GM23338 (cell line): ENCODE data around the gene TTYH3. TPM values are rescaled to one million over a fixed set of nuclear protein-coding genes. Genes with fewer than 3 reads are reported as not detected.

Experiments used
- ATAC-seq: fragments of 200-7000 bp; cut with Tn5 transposase; 3 replicates; pipeline ENCODE4 v1.9.1; 2020
- DNase-seq: peaks from one replicate; pipeline ENCODE4 v3.0.0-alpha.2; 2015; ENCODE audit warnings: low spot score
- H2AFZ ChIP-seq: fragments of 200-600 bp; sonication (generic); 2 replicates; pipeline ENCODE4 v1.8.0; 2016; ENCODE audit warnings: antibody characterized with exemption, mild to moderate bottlenecking, moderate library complexity
- H3F3A ChIP-seq: fragments of 200-600 bp; sonication (generic); replicated peaks from 2 replicates; pipeline ENCODE4 v1.8.0; 2017; ENCODE audit warnings: antibody characterized with exemption, mixed run types, low read depth
- H3K27ac ChIP-seq: fragments of 200-600 bp; sonication (generic); 2 replicates; pipeline ENCODE4 v1.6.1; 2016; ENCODE audit warnings: low read depth
- H3K27me3 ChIP-seq: fragments of 200-600 bp; sonication (generic); 2 replicates; pipeline ENCODE4 v1.8.0; 2016; ENCODE audit warnings: mild to moderate bottlenecking, mixed run types, moderate library complexity; ENCODE audit not compliant: insufficient read depth
- H3K36me3 ChIP-seq: fragments of 200-600 bp; sonication (generic); 2 replicates; pipeline ENCODE4 v1.8.0; 2016; ENCODE audit warnings: mild to moderate bottlenecking; ENCODE audit not compliant: insufficient read depth
- H3K4me1 ChIP-seq: fragments of 200-600 bp; sonication (generic); 2 replicates; pipeline ENCODE4 v1.8.0; 2016; ENCODE audit warnings: mild to moderate bottlenecking, moderate library complexity; ENCODE audit not compliant: insufficient read depth
- H3K4me2 ChIP-seq: fragments of 200-600 bp; sonication (generic); 2 replicates; pipeline ENCODE4 v1.7.1; 2017; ENCODE audit warnings: mixed run types
- H3K4me3 ChIP-seq: fragments of 200-600 bp; sonication (generic); 2 replicates; pipeline ENCODE4 v1.6.1; 2016; ENCODE audit warnings: mixed run types
- H3K79me2 ChIP-seq: fragments of 200-600 bp; sonication (generic); replicated peaks from 2 replicates; pipeline ENCODE4 v1.8.0; 2017; ENCODE audit warnings: mild to moderate bottlenecking; ENCODE audit not compliant: insufficient read depth
- H3K9me2 ChIP-seq: fragments of 200-600 bp; sonication (generic); 2 replicates; pipeline ENCODE4 v1.8.0; 2017; ENCODE audit not compliant: insufficient read depth
- H4K20me1 ChIP-seq: fragments of 200-600 bp; sonication (generic); replicated peaks from 2 replicates; pipeline ENCODE4 v1.8.0; 2017; ENCODE audit warnings: mild to moderate bottlenecking; ENCODE audit not compliant: insufficient read depth
- H3K27ac Mint-ChIP-seq: 2 replicates; pipeline ENCODE4 v1.8.0; 2020; ENCODE audit warnings: inconsistent platforms, mild to moderate bottlenecking, moderate library complexity, mixed read lengths
- H3K27me3 Mint-ChIP-seq: 3 replicates; pipeline ENCODE4 v1.8.0; 2022; ENCODE audit warnings: low read depth, mild to moderate bottlenecking, moderate library complexity, mixed read lengths, inconsistent platforms; ENCODE audit not compliant: insufficient read depth, poor library complexity
- H3K36me3 Mint-ChIP-seq: 3 replicates; pipeline ENCODE4 v1.8.0; 2021; ENCODE audit warnings: low read depth, mild to moderate bottlenecking, inconsistent platforms, moderate library complexity, mixed read lengths
- H3K4me1 Mint-ChIP-seq: 3 replicates; pipeline ENCODE4 v1.8.0; 2020; ENCODE audit warnings: mild to moderate bottlenecking, inconsistent platforms, mixed read lengths
- H3K4me3 Mint-ChIP-seq: 3 replicates; pipeline ENCODE4 v1.8.0; 2021; ENCODE audit warnings: moderate library complexity, mild to moderate bottlenecking, inconsistent platforms, mixed read lengths
- H3K9me3 Mint-ChIP-seq: 3 replicates; pipeline ENCODE4 v1.8.0; 2020; ENCODE audit warnings: moderate library complexity, mild to moderate bottlenecking, inconsistent platforms, mixed read lengths
- CREB1 ChIP-seq: fragments of 250-450 bp; sonication (Bioruptor Pico); IDR thresholded peaks from 2 replicates; pipeline ENCODE4 v1.5.0; 2020; ENCODE audit warnings: low read depth, mild to moderate bottlenecking, moderate library complexity
- CTCF ChIP-seq, 2 experiments: fragments of 200-600 bp in 1 of 2; sonication (generic) in 1 of 2; conservative IDR thresholded peaks; 2 replicates each; pipeline versions ENCODE4 v1.5.1 to v1.6.1; 2016 to 2017; ENCODE audit warnings: antibody characterized with exemption in 2 of 2, low read depth in 2 of 2, mild to moderate bottlenecking in 2 of 2, moderate library complexity in 1 of 2
- ETS1 ChIP-seq: IDR thresholded peaks from 2 replicates; pipeline ENCODE4 v1.6.1; 2016; ENCODE audit warnings: antibody characterized with exemption
- EZH2 ChIP-seq: fragments of 200-600 bp; sonication (generic); IDR thresholded peaks from one replicate; pipeline ENCODE4 v1.8.0; 2017; ENCODE audit warnings: antibody characterized with exemption, mild to moderate bottlenecking, low read depth; ENCODE audit not compliant: unreplicated experiment
- EZH2phosphoT487 ChIP-seq: fragments of 200-600 bp; sonication (generic); IDR thresholded peaks from one replicate; pipeline ENCODE4 v1.8.1; 2018; ENCODE audit warnings: antibody characterized with exemption; ENCODE audit not compliant: unreplicated experiment
- JUNB ChIP-seq: IDR thresholded peaks from one replicate; pipeline ENCODE4 v1.6.1; 2016; ENCODE audit warnings: antibody characterized with exemption; ENCODE audit not compliant: unreplicated experiment
- NANOG ChIP-seq: IDR thresholded peaks from 2 replicates; pipeline ENCODE4 v1.6.1; 2016; ENCODE audit warnings: antibody characterized with exemption, borderline replicate concordance
- POLR2AphosphoS5 ChIP-seq: IDR thresholded peaks from 2 replicates; pipeline ENCODE4 v1.6.1; 2016; ENCODE audit warnings: antibody characterized with exemption, low read depth
- STAT1 ChIP-seq: IDR thresholded peaks from one replicate; pipeline ENCODE4 v1.6.1; 2016; ENCODE audit warnings: antibody characterized with exemption; ENCODE audit not compliant: unreplicated experiment
- ZNF114 ChIP-seq: fragments of 250-450 bp; sonication (Bioruptor Pico); IDR thresholded peaks from 2 replicates; pipeline ENCODE4 v1.5.0; 2020; ENCODE audit warnings: mild to moderate bottlenecking, moderate library complexity
- ZNF331 ChIP-seq: fragments of 250-450 bp; sonication (Bioruptor Pico); IDR thresholded peaks from 2 replicates; pipeline ENCODE4 v1.5.0; 2020; ENCODE audit warnings: low read depth, mild to moderate bottlenecking, moderate library complexity
- polyA plus RNA-seq: library from polyadenylated mRNA; unstranded; fragments of >200 nt; fragmentation: Nextera tagmentation; extraction: Ambion mirVana; gene quantifications from 2 replicates; pipeline ENCODE4 v1.2.1, GENCODE V29; 2016
- total RNA-seq: library from RNA; depleted of rRNA; stranded (reverse); fragments of >200 nt; shearing (Covaris generic); gene quantifications from 2 replicates; pipeline ENCODE4 v1.2.3, GENCODE V29; 2014
- TF ChIP-seq, protein P1 (sequence below): IDR thresholded peaks from one replicate; pipeline ENCODE4 v1.6.1; 2018; ENCODE audit warnings: antibody characterized with exemption; ENCODE audit not compliant: unreplicated experiment
- TF ChIP-seq, protein P2 (sequence below): fragments of 250-450 bp; sonication (Bioruptor Pico); IDR thresholded peaks from 2 replicates; pipeline ENCODE4 v1.5.0; 2020; ENCODE audit warnings: mild to moderate bottlenecking, moderate library complexity

TTYH3 gene
- total and polyA plus RNA-seq, 2 experiments from 2014 or later: 59.6 to 126 TPM

DNA sequence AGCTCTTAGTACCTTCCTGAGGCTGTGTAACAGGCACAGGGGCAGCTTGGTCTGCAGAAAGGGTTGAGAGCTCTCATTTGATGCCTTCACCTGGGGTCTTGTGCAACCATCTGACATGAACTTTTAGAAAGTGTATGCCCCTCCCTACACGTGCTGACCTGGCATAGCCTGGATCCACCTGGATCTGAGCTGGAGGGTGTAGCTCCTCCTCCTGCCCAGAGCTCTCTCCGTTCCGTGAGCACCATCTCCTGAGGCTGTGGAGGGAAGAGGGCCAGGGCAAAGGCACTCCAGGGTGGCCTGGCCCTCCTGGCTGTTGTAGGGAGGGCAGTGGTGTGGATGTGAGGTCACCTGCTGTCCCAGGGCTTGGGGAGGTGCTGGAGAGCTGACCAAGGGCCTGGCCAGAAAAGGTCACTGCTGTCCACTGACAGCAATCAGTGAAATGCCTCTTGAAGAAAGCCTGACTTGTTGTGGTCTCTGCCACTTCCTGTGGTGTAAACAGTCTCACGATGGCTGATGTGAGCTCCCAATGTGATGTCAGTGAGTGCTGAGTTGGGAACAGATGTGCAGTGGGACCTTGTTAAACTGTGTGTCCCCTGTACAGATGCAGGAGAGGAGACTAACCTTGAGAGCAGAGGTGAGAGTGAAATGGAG is 79.2 kb downstream of the TTYH3 start:
- no peaks in the 10 kb centered on the region for H3K9me2 ChIP-seq
- no peak overlapping the region for H2AFZ ChIP-seq
- no peak overlapping the region for H3K4me2 ChIP-seq
- peaks cover 19% of the 10 kb centered on the region for H3K27me3 Mint-ChIP-seq
- no peaks in the 10 kb centered on the region for H3K4me1 ChIP-seq
- DNase-seq (no peak), ATAC-seq (no peak)
- no peak overlapping the region for H3K27ac Mint-ChIP-seq
- H3K36me3 ChIP-seq: no peaks in the 10 kb centered on the region
- H3K27me3 ChIP-seq: no peaks in the 10 kb centered on the region
- no peak for TF ChIP-seq POLR2AphosphoS5
- no peak for TF ChIP-seq NANOG
- no peak for TF ChIP-seq ZNF114 (CRISPR knock-in tag)
- TF ChIP-seq EZH2: no peak
- no peak for TF ChIP-seq CTCF (conservative IDR thresholded peaks at IDR 0.05; ENCODE audit: low read depth in 2 of 2)
- TF ChIP-seq, protein P1, sequence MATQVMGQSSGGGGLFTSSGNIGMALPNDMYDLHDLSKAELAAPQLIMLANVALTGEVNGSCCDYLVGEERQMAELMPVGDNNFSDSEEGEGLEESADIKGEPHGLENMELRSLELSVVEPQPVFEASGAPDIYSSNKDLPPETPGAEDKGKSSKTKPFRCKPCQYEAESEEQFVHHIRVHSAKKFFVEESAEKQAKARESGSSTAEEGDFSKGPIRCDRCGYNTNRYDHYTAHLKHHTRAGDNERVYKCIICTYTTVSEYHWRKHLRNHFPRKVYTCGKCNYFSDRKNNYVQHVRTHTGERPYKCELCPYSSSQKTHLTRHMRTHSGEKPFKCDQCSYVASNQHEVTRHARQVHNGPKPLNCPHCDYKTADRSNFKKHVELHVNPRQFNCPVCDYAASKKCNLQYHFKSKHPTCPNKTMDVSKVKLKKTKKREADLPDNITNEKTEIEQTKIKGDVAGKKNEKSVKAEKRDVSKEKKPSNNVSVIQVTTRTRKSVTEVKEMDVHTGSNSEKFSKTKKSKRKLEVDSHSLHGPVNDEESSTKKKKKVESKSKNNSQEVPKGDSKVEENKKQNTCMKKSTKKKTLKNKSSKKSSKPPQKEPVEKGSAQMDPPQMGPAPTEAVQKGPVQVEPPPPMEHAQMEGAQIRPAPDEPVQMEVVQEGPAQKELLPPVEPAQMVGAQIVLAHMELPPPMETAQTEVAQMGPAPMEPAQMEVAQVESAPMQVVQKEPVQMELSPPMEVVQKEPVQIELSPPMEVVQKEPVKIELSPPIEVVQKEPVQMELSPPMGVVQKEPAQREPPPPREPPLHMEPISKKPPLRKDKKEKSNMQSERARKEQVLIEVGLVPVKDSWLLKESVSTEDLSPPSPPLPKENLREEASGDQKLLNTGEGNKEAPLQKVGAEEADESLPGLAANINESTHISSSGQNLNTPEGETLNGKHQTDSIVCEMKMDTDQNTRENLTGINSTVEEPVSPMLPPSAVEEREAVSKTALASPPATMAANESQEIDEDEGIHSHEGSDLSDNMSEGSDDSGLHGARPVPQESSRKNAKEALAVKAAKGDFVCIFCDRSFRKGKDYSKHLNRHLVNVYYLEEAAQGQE: no peak
- no peak for TF ChIP-seq ETS1
- TF ChIP-seq, protein P2, sequence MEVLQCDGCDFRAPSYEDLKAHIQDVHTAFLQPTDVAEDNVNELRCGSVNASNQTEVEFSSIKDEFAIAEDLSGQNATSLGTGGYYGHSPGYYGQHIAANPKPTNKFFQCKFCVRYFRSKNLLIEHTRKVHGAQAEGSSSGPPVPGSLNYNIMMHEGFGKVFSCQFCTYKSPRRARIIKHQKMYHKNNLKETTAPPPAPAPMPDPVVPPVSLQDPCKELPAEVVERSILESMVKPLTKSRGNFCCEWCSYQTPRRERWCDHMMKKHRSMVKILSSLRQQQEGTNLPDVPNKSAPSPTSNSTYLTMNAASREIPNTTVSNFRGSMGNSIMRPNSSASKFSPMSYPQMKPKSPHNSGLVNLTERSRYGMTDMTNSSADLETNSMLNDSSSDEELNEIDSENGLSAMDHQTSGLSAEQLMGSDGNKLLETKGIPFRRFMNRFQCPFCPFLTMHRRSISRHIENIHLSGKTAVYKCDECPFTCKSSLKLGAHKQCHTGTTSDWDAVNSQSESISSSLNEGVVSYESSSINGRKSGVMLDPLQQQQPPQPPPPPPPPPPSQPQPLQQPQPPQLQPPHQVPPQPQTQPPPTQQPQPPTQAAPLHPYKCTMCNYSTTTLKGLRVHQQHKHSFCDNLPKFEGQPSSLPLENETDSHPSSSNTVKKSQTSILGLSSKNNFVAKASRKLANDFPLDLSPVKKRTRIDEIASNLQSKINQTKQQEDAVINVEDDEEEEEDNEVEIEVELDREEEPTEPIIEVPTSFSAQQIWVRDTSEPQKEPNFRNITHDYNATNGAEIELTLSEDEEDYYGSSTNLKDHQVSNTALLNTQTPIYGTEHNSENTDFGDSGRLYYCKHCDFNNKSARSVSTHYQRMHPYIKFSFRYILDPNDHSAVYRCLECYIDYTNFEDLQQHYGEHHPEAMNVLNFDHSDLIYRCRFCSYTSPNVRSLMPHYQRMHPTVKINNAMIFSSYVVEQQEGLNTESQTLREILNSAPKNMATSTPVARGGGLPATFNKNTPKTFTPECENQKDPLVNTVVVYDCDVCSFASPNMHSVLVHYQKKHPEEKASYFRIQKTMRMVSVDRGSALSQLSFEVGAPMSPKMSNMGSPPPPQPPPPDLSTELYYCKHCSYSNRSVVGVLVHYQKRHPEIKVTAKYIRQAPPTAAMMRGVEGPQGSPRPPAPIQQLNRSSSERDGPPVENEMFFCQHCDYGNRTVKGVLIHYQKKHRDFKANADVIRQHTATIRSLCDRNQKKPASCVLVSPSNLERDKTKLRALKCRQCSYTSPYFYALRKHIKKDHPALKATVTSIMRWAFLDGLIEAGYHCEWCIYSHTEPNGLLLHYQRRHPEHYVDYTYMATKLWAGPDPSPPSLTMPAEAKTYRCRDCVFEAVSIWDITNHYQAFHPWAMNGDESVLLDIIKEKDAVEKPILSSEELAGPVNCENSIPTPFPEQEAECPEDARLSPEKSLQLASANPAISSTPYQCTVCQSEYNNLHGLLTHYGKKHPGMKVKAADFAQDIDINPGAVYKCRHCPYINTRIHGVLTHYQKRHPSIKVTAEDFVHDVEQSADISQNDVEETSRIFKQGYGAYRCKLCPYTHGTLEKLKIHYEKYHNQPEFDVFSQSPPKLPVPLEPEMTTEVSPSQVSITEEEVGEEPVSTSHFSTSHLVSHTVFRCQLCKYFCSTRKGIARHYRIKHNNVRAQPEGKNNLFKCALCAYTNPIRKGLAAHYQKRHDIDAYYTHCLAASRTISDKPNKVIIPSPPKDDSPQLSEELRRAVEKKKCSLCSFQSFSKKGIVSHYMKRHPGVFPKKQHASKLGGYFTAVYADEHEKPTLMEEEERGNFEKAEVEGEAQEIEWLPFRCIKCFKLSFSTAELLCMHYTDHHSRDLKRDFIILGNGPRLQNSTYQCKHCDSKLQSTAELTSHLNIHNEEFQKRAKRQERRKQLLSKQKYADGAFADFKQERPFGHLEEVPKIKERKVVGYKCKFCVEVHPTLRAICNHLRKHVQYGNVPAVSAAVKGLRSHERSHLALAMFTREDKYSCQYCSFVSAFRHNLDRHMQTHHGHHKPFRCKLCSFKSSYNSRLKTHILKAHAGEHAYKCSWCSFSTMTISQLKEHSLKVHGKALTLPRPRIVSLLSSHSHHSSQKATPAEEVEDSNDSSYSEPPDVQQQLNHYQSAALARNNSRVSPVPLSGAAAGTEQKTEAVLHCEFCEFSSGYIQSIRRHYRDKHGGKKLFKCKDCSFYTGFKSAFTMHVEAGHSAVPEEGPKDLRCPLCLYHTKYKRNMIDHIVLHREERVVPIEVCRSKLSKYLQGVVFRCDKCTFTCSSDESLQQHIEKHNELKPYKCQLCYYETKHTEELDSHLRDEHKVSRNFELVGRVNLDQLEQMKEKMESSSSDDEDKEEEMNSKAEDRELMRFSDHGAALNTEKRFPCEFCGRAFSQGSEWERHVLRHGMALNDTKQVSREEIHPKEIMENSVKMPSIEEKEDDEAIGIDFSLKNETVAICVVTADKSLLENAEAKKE: no peak
- TF ChIP-seq CREB1 (CRISPR knock-in tag): no peak
- TF ChIP-seq EZH2phosphoT487: no peak
- no peak for TF ChIP-seq JUNB
- no peak for TF ChIP-seq STAT1
- no peak for TF ChIP-seq ZNF331 (CRISPR knock-in tag)
- peaks cover 23% of the 10 kb centered on the region for H3K36me3 Mint-ChIP-seq
- H4K20me1 ChIP-seq: no peaks in the 10 kb centered on the region; the same call in 1 of the 2 replicates
- H3K4me3 Mint-ChIP-seq: no peak overlapping the region
- H3K4me3 ChIP-seq: no peak overlapping the region
- H3K27ac ChIP-seq: no peak overlapping the region
- H3K9me3 Mint-ChIP-seq: no peaks in the 10 kb centered on the region
- H3K4me1 Mint-ChIP-seq: peaks cover 22% of the 10 kb centered on the region
- H3F3A ChIP-seq: no peaks in the 10 kb centered on the region
- H3K79me2 ChIP-seq: no peaks in the 10 kb centered on the region
